ENCODE results near the gene MAP3K20.

MAP3K20 gene

DNA sequence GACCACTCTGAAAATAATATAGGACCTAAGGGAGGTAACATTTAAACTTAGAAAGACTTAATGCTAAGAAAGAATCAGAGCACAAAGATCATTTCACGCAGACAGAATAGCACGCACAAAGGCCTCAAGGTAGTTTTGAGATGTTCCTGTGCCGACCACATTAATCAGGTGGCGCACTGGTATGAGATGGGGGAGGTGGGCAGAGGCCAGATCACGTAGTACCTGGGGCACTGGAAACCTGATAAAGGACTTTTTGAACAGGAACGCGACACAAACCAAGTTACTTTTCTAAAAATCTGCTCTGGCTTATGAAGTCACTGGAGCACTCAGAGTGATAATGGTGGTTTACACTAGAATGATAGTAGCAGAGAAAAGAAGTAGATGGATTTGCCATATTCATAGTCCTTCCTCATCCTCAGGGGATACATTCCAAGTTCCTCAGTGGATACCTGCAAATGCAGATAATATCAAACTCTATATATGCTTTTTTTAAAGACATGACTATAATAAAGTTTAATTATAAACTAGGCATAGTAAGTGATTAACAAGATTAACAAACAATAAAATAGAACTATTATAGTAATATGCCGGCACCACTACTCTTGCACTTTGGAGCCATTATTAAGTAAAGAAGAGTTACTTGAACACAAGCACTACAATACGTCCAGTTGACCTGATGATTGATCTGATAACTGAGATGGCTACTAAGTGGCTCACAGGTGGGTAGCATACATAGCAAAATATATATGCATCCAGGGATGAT is 236.4 kb downstream of the MAP3K20 start:
- no peak overlapping the region for H3K4me3 ChIP-seq (ENCODE audit: low read length)
- DNase-seq (ENCODE audit: low read depth) = no peak
- TF ChIP-seq, protein P1, sequence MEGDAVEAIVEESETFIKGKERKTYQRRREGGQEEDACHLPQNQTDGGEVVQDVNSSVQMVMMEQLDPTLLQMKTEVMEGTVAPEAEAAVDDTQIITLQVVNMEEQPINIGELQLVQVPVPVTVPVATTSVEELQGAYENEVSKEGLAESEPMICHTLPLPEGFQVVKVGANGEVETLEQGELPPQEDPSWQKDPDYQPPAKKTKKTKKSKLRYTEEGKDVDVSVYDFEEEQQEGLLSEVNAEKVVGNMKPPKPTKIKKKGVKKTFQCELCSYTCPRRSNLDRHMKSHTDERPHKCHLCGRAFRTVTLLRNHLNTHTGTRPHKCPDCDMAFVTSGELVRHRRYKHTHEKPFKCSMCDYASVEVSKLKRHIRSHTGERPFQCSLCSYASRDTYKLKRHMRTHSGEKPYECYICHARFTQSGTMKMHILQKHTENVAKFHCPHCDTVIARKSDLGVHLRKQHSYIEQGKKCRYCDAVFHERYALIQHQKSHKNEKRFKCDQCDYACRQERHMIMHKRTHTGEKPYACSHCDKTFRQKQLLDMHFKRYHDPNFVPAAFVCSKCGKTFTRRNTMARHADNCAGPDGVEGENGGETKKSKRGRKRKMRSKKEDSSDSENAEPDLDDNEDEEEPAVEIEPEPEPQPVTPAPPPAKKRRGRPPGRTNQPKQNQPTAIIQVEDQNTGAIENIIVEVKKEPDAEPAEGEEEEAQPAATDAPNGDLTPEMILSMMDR (conservative IDR thresholded peaks at IDR 0.05; ENCODE audit: low read depth, low read length) = no peak

All from retinal pigment epithelial cell (primary cell).